HG03457 (cell line): Measurements from ENCODE around the gene BATF.

Source experiments
- ATAC-seq: cut with Tn5 transposase; IDR thresholded peaks from one replicate; pipeline ENCODE4 v1.9.1; 2021; ENCODE audit warnings: moderate number of reproducible peaks; ENCODE audit not compliant: unreplicated experiment

BATF gene

GRCh38 chr14:75531660-75532317 lies 9.5 kb downstream of the BATF start:
- ATAC-seq: no peak

GRCh38 chr14:75533791-75534555 lies 11.7 kb downstream of the BATF start:
- no peak for ATAC-seq

GRCh38 chr14:75535164-75535898 lies 13.1 kb downstream of the BATF start:
- ATAC-seq: no peak

DNA sequence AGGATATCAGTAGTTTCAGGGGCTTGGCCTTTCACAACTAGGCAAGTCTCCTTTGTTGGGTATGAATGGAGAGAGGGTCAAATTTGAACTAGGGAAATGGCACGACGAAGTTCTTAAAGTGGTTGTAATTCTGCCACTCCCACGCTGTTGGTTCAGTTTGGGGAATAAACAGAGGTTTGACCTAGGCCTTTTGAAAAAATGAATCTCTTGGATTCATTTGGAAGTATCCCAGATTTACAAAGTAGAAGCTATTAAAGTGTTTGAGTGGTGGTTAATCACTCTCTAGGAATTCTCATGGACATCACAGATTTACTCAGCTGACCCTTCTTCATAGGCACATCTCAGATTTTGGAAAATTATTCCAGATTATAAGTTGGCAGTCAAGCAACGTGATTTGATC lies 14.8 kb downstream of the BATF start:
- ATAC-seq: no peak

- ATAC-seq: no peak
These were observed 16.9 kb downstream of the BATF start for GRCh38 chr14:75539162-75539560.

DNA sequence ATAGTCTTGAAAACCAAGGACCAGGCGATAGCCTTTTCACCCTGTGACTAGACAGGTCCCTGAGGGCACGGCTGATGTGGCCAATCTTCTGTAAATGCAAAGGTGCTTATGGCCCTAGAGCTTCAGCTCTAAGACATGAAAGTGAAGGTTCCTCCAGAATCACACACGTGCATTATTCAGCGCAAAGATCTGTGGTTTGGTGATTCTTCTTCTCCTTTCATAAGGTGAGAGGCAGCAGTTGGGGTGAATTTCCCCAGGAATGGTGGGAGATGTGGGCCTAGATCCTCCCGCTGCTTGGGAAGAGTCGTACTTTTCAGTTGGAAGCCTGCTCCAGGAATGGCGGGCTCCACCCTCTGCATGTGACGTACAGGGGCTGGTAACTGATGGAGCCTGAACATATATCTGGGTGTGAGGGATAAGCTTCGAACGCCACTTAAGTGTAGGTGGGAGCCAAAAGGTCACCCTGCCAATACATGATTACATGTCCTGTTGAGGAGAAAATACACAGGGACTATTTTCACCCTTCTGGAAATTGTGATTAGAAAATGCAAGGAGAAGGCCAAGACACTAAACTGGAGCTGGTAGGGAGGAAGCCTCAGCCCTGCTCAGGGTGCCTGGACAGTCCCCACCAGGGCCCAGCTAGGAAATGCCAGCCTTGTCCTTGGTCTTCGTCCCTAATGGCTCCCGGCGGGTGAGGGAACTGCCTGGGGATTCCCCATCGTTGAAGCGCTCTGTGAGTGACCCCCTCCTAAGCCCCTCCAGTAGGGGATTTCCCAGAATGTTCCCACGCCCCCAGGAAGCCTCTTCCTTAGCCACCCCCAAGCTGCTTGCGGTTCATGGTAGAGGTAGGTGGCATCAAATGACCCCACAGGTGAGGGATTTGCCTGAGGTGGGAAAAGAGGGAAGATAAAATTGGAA lies 17.6 kb downstream of the BATF start:
- no peak for ATAC-seq

DNA sequence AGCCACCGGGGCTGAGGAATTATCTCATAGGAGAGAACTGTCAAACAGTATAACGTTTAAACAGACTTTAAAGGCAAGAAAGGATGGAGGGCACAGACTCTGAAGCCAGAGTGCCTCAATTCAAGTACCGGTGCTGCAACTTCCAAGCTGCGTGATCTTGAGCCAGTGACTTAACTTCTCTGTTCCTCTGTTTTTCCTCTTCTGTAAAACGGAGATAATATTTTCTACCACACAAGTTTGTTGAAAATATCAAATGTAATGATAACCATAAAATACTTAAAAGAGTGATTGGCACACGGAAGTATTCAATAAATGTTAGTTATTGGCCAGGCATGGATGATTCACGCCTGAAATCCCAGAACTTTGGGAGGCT lies 18.2 kb downstream of the BATF start:
- no peak for ATAC-seq

DNA sequence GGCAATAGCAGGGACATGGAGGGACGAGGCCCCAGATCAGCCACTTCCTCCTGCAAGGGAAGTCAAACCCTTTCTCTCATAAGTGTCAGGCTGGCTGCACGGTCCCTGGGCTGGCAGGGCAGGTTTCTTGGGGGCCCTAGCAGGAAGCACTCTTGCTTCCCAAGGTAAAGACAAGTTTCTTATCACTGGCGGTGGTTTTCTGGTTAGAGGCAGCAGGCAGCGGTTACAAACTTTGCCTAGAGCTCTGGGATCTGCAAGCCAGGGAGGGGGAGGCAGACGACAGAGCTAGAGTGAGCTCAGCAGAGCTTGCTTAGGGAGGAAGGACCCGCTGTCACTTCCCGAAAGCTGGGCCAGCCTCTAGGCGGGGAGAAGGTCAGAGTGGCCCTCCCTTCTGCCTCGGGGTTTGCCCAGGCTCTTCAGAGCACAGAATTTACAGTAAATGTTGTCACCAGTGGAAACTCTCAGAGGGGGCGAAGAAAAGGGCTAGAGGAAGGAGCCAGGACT lies 20.4 kb downstream of the BATF start:
- peak; percentile 42 for ATAC-seq

- no peak for ATAC-seq
These were observed 21.0 kb downstream of the BATF start for GRCh38 chr14:75543253-75543652.

DNA sequence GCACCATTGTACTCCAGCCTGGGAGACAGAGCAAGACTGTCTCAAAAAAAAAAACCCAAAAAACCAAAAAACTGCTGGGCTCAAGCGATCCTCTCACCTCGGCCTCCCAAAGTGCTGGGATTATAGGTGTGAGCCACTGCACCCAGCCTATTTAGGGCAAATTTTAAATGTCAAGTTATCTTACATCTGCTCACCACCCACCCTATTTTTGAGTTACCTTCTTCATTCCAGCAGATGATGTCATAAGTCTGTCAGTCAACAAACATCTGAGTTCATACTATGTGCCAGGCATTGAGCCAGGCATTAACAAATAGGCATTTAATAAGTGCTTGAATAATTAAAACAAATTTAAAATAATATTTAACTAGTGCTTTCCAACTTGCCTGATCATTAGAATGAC lies 21.5 kb downstream of the BATF start:
- no peak for ATAC-seq

GRCh38 chr14:75545907-75546306 lies 23.6 kb downstream of the BATF start:
- ATAC-seq: no peak

GRCh38 chr14:75547552-75548250 lies 25.4 kb downstream of the BATF start:
- no peak for ATAC-seq

GRCh38 chr14:75548544-75548943 lies 26.3 kb downstream of the BATF start:
- no peak for ATAC-seq

DNA sequence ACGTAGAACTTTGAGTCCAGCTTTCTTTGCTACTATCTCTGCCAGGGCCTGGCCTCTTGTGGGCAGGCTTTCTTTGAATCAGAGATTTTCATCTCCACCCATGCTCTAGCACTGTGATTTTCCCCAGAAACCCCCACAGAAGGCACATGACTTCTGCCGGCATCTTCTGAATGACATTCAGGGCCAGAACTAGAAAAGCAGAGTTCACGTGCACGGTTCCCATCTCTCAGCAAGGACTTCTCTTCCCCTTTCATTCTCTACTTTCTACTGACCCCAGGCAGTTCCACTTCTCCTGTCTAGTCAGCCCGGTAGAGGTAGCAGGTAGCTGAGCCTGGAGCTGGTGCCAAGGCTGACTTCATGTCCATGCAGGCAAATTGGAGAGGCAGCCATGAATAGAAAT lies 26.9 kb downstream of the BATF start:
- no peak for ATAC-seq

DNA sequence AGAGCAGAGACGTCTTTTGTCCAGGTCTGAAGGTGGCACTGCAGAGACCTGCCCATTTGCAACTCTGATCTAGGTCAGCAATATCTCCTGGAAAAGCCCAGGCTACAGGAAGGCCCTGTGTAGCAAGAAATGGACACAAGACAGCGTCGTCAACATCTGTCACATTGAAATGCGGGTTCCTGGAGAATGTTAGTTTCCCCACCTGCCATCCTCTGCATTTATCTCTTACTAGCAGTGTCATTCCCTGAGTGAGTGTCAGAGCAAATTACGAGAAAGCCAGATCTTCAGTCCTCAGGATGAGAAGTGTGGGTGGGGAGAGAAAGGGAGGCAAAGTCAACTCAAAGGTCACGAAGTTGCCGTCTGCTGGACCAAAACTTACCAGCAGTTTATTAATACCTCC lies 28.8 kb downstream of the BATF start:
- no peak for ATAC-seq

DNA sequence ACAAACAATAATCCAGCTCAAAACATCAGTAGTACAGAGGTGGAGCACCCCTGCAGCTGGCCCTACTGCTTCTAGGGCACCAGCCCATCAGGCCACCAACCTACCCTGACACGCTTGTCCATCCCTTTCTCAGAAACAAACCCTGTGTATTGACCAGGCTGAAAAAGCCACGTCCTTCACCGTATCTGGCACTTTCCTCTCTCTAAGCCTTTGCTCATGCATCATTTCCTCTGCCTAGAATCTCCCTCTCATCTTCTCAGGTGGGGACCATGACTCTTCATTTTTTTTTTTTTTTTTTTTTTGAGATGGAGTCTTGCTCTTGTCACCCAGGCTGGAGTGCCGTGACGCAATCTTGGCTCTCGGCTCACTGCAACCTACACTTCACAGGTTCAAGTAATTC lies 30.9 kb downstream of the BATF start:
- ATAC-seq: no peak

DNA sequence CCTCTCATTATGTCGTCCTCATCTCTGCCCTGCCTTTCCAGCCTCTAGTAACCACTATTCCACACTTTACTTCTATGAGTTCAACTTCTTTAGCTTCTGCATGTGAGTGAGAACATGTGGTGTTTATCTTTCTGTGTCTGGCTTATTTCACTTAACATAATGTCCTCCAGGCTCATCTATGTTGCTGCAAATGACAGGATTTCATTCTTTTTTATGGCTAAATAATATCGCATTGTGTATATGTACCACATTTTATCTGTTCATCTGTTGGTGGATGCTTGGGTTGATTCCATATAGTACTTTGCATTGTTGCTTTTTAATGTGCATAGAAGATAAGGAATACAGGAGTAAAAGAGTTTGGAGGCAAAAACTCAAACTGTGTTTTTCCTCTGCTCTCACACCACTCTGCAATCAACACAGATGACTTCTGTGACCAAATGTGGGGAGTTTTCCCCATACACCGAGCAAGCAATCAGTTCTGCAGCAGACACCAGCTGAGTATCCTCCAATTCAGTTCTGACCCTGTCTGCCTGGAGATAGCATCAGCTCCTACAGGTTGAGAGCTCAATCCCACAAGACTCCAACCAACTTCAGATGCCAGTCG lies 31.6 kb downstream of the BATF start:
- no peak for ATAC-seq

GRCh38 chr14:75554482-75554881 lies 32.2 kb downstream of the BATF start:
- no peak for ATAC-seq

DNA sequence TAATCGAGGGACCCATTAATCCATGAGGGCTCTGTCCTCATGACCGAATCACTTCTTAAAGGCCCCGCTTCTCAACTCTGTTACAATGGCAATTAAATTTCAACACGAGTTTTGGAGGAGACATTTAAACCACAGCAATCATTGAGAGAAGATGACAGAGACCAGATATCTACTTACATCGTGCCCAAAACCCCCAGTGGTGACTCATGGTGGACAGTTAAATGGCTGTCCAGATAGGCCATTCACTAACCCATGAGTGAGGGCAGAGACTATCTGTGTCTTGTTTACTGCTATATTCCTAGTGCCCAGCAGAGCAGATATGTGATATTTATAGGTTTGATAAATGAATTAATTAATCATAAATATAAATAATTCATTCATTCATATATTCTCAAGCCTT lies 36.2 kb downstream of the BATF start:
- no peak for ATAC-seq

DNA sequence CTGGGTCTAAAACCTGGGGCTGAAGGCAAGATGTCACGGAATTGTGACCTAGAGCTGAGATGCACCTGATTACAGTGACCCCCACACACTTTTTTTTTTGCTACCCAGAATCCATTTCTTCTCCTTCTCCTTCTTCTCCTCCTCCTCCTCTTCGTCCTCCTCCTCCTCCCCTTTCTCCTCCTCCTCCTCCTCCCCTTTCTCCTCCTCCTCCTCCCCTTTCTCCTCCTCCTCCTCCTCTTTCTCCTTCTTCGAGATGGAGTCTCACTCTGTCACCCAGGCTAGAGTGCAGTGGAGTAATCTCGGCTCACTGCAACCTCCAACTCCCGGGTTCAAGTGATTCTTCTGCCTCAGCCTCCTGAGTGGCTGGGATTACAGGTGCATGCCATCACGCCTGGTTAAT lies 36.8 kb downstream of the BATF start:
- no peak for ATAC-seq
